ENCODE data around the gene DAZAP1.

DAZAP1 gene

GRCh38 chr19:1401138-1401888, 6.1 kb upstream of the DAZAP1 start, which contains the start of gene GAMT:
Gene GAMT, minus strand, starts transcription at chr19:1401542. Its CDS starts 66 bp downstream, at chr19:1401476.
- peak within 1 kb of the TSS; percentile 93 for H3K4me3 ChIP-seq
- peak within 1 kb of the TSS; percentile 34 to 70 for H3K27ac ChIP-seq
- peak; percentile 29 for TF ChIP-seq CTCF (IDR thresholded peaks at IDR 0.05)
- no peak for DNase-seq (ENCODE audit: low spot score)

- no peak overlapping the region for H3K27ac ChIP-seq
These were observed 5.5 kb upstream of the DAZAP1 start for GRCh38 chr19:1401889-1402217.

GRCh38 chr19:1402411-1403070, 4.8 kb upstream of the DAZAP1 start:
- TF ChIP-seq CTCF (IDR thresholded peaks at IDR 0.05) = no peak
- DNase-seq (ENCODE audit: low spot score) = no peak
- H3K4me3 ChIP-seq = no peak overlapping the region
- no peak overlapping the region for H3K27ac ChIP-seq

More at GRCh38 chr19:1401889-1402217, 5.5 kb upstream of the DAZAP1 start:
- TF ChIP-seq CTCF (IDR thresholded peaks at IDR 0.05) = no peak
- peak overlapping the region; percentile 93 for H3K4me3 ChIP-seq
- no peak for DNase-seq (ENCODE audit: low spot score)

GRCh38 chr19:1406774-1407527, 435 bp upstream of the DAZAP1 start:
- H3K27ac ChIP-seq = peak overlapping the region in 1 of 2 donors; percentile 95
- H3K4me3 ChIP-seq = peak overlapping the region; percentile 91
- TF ChIP-seq CTCF (IDR thresholded peaks at IDR 0.05) = no peak
- peak; percentile 98 for DNase-seq (ENCODE audit: low spot score)

GRCh38 chr19:1408300-1409203, 1.2 kb downstream of the DAZAP1 start:
- peak overlapping the region; percentile 88 to 95 for H3K27ac ChIP-seq
- no peak for DNase-seq (ENCODE audit: low spot score)
- TF ChIP-seq CTCF (IDR thresholded peaks at IDR 0.05) = no peak
- H3K4me3 ChIP-seq = peak overlapping the region; percentile 91

- no peak for DNase-seq (ENCODE audit: low spot score)
- Histone ChIP-seq H3K4me3 (peak overlapping the region; percentile 91), H3K27ac (peak overlapping the region; percentile 88 to 95)
- no peak for TF ChIP-seq CTCF (IDR thresholded peaks at IDR 0.05)
These were observed 2.0 kb downstream of the DAZAP1 start for GRCh38 chr19:1409204-1410005.

Measured in coronary artery (tissue), 2 donors.